Mucosa of gallbladder (tissue), 1 donor: ENCODE results near the gene NDUFS6. TPM values are rescaled to one million over a fixed set of nuclear protein-coding genes. Genes with fewer than 3 reads are reported as not detected.
"Not testable (repeated sequence)": the region's sequence is repeated elsewhere in the genome, so short reads cannot be mapped to it uniquely, and the experiment has no call there.

Source experiments
- DNase-seq: peaks from one replicate; pipeline ENCODE4 v3.0.0-alpha.2; 2020; ENCODE audit warnings: low spot score
- total RNA-seq: library from RNA; stranded (reverse); gene quantifications from one replicate; pipeline ENCODE4 v1.2.1, GENCODE V29; 2021
- donor health status: DM: no; HTN: no; CAD: no.

Gene NDUFS6
- total RNA-seq, 1 donor from 2014 or later, result 33.2 TPM

DNA sequence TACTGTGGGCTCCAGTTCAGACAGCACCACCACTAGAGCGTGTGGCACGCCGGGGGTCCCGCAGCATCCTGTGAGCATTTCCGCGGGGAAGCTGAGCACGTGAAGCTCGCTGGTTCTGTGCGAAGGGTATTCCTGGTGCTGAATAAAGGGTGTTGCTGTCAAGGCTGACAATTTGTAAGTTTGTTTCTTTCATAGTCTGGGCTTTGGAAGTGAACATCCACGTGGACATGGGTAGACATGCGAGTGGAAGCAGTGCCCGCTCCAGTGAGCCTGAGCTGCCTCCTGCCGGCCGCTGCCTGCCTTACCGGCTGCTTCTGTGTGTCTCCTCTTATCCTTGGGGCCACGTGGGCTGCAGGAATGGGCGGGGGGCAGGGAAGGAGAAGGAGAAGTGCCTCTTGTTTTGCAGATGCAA lies 14.7 kb downstream of the NDUFS6 start:
- no peak for DNase-seq

DNA sequence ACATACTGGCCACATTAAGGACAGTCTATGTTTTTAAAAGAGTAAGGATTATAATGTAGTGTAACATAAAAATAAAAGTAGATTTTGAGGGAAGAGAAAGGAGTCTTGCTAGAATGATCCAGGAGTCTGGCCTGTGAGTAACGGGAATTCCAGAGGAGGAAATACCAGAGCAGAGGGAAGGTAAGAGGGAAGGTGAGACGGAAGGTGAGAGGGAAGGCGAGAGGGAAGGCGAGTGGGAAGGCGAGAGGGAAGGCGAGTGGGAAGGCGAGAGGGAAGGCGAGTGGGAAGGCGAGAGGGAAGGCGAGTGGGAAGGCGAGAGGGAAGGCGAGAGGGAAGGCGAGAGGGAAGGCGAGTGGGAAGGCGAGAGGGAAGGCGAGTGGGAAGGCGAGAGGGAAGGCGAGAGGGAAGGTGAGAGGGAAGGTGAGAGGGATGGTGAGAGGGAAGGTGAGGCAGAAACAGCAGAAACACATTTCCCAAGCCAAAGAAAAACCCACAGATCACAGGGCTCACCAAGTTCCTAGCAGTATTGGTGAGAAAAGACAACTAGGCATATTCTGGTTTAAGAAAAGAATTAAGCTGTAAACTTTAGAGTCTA lies 15.4 kb downstream of the NDUFS6 start:
- DNase-seq, result not testable (repeated sequence)

DNA sequence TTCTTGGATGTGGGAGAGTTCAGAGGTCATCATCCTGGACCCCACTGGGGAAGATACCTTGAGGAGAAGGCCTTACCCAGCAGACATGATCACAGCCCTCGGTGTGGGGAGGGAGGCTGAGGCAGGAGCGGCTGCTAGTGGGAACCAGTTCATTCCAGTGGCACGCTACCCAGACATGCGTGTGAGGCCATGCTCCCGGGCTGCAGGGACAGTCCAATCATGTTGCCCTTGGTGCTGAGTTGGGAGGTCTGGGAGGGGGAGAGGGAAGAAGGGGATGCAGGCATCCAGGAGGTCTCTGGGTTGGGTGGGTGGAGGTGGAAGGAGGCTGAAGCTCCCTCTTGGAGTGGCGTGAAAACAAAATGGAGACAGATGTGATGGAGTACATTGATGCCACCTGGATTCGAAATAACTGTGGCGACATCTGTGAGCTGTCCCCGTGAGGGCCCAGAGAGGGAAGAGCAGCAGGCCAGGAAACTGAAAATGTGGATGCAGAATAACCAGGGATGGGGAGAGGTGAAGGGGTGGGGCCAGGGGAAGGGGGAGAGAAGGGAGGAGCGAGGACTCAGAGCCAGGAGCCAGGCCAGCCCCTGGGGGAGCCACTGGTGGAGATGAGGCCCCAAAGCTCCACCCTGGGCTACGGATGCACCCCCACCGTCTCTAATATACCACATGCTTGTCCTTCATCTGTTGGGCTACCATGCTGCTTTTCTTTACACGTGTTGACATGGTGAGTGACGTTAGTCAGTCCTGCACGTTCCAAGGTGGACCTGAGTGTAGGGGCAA lies 16.2 kb downstream of the NDUFS6 start:
- no peak for DNase-seq

DNA sequence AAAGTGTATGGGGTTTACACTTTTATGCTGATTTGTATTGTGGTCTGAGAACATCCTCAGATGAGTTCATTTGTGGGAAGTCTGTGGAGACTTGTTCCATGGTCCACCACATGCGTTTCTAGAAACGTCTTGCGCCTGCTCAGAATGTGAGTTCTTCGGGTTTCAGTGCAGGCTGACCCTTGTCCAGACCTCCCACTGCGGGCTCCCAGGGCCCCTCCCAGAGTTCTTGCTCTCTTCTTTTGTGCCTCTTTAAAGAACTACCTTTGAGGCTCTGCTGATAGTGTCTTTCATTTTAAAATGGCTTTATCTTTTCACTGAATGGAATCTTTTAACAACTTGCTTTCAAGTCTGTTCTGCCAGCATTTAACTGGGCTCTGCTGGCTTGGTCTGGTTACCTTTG lies 17.6 kb downstream of the NDUFS6 start:
- DNase-seq, result no peak

DNA sequence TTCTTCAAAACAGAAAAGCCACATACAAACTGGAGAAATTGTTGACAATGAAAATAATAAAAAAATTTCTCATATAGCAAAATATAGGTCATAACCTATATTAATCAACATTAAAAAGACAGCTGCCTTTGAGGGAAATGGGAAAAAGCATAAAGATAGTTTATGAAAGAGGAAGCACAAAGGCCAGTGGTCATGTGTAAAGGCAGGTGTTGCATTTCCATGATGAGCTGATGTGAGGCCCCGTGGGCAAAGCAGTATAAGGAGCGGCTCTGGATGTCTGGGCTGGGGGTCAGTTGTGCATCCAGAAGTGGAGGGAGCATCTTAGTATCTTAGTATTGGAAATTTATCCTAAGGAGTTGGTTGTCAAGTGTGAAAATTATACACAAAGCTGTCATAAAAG lies 18.3 kb downstream of the NDUFS6 start:
- no peak for DNase-seq

DNA sequence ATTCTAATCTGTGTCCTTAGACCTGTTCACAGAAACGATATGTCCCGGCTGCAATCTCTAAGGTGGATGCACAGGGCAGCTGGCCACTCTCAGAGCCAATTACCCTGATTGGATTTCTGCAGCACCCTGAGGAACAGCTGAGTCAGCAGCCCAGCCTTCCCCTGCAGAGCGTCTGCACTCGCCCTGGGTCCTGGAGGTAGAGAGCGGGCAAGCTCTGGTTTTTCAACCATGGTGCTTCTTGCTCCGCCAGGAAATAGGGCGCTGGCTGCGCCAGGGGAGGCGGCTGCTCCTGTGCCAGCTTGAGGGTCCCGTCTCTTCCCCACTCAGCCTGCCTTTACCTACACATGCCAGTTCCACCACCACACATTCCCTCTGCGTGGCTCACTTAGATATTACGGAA lies 19.2 kb downstream of the NDUFS6 start:
- DNase-seq, result no peak

DNA sequence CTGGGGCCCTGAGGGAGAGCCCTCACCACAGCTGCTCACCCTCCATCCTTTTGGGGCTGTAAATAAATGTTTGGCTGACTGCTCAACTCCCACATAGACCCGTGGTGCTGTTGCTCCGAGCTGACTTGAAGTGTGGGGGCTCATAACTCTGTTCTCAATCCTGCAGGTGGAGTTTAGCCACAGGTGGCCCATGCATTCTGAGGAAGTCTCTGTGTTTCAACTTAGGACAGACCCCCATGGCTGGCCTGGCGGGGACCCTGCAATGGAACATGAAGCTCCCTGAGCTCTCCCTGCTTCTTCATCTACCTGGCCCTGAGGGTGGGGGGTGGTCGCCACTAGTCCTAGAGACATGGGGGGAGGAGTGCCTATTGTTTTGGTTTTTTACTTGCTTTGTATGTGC lies 19.7 kb downstream of the NDUFS6 start:
- DNase-seq, result no peak

DNA sequence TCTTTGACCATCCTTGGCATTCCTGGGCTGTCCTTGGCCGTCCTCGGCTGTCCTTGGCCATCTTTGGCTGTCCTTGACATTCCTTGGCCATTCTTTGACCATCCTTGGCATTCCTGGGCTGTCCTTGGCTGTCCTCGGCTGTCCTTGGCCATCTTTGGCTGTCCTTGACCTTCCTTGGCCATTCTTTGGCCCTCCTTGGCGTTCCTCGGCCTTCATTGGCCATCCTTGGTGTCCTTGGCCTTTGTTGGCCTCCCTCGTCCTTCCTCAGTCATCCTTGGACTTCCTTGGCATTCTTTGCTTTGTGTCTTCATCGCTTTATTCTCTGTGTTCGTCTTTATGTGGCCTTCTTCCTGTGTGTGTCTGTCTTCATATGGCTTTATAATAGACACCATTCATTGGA lies 20.7 kb downstream of the NDUFS6 start:
- DNase-seq, result no peak

DNA sequence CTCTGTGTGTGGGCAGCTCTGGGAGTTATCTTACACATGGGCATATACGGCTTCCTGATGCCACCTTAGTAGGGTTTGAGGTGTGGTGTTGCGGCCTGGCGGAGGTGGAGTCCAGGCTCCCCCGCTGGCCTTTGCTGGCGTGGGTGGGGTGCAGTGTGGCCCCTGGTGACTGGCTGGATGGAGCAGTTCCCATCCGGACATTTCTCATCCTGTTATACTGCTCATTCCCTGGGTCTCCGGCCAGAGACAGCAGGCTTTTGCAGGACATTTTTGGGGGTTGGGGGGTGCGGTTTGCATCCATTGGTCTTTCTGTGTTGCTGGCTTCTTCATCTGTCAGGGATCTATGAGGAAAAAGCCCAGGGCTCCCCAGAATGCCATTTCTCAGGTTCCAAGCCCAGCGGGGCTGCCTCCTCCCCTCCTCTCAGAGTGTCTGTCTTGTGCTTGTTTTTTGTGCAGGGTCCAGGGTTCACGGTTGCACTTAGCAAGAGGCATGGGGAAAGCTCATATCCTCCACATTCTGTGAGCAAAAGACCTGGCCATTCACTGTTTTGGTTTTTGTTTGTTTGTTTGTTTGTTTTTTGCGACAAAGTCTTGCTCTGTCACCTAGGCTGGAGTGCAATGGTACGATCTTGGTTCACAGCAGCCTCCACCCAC lies 22.3 kb downstream of the NDUFS6 start:
- DNase-seq, result no peak

DNA sequence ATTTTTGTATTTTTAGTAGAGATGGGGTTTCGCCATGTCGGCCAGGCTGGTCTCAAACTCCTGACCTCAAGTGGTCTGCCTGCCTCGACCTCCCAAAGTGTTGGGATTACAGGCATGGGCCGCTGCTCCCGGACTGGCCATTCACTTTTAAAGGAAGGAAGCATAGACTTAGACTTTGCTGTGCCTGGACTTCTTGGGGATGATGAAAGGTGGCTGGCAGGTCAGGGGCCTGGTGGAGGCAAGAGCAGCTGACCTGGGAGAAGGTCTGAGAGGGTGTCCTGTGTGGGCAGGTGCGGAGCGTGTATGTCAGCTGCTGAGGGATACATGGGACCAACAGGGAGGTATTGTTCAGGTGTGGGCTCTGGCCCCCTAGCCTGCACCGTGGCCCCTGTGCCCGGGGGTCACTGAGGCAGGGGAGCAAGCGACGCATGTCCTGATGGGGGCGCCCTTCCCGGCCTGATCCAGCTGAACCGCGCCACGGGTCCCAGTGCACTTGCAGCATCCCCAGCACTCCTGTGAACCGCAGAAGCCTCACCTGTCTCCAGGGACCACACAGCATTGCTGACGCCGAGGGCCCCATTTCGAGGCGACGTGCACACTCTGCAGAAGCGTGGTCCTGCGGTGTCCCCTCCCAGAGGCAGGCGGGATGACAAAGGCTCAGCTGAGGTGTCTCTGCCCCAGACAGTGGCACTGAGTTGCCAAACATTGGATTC lies 23.1 kb downstream of the NDUFS6 start:
- DNase-seq, result no peak

DNA sequence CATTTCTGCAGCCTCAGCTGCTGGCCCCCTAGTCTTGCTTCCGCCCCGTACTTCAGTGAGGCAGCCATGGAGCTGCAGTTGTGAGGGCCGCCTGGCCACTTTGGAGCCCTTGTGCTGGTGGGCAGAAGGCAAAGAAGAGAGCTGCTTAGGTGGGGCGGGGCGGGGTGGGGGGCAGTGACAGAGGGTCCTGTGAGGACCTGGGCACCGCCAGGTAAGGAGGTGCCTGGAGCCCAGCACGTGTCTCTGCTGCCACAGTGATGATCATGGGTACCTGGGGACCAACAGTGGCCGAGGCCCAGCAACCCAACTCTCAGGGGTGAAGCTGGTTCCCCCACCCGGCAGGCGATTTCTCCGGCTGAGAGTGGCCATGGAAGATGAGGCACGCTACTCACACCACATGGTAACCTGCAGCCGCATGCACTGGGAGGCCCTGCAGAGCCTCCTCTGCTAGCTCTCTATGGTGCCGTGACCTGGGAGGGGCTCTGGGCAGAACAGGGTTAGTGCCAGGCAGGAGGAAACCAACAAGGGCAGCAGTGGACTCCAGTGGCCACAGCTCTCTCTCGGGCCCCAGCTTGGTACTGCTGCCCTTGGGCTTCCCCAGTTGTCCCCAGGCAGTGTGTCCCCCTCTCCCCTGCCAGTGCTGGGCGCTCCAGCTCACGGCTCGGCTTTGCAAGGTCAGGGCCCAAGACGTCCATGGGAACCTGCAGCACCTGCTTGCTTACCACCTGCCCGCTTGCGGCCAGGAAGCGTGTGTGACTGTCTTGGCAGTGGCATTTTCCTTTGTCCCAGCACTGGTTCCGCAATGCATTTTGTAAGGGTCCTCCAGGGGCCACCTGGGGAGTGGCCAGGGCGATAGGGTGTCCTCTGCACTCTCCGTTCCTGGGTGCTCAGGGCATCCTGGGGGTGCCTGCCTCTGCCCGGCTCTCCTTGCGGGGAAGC lies 24.0 kb downstream of the NDUFS6 start:
- DNase-seq, result no peak

DNA sequence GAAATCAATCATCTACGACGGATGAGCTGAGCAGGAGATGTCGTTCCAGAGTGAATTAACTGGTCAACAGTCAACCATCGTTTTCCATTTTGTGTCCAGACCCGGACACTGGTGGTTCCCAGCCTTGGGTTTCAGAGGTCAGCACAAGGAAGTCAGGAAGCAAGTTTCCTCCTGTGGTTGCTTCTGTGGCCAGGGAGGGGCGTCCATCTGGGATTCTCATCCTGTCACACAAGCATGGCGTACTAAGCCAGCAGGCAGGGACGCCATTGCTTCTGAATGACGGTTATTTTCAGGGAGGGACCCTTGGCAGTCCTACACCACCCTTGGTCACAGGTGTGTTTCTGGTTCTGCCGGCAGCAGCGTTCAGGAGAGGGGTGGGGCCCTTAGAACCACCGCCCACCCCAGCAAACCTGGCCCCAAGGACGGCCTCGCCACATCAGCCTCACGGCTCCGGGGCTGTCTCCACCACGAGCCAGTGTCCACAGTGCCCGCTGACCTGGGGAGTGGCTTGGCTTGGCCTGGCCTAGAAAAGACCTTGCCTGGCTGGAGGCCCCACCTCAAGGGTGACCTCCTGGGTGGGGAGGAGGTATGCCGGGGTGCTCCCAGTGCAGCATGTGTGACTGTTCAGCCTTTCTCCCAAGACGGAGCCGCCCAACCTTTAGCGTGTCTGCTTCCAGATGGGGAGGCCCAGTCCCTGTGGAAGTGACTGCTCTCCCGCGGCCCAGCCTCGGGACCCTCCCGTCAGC lies 25.2 kb downstream of the NDUFS6 start:
- no peak for DNase-seq

DNA sequence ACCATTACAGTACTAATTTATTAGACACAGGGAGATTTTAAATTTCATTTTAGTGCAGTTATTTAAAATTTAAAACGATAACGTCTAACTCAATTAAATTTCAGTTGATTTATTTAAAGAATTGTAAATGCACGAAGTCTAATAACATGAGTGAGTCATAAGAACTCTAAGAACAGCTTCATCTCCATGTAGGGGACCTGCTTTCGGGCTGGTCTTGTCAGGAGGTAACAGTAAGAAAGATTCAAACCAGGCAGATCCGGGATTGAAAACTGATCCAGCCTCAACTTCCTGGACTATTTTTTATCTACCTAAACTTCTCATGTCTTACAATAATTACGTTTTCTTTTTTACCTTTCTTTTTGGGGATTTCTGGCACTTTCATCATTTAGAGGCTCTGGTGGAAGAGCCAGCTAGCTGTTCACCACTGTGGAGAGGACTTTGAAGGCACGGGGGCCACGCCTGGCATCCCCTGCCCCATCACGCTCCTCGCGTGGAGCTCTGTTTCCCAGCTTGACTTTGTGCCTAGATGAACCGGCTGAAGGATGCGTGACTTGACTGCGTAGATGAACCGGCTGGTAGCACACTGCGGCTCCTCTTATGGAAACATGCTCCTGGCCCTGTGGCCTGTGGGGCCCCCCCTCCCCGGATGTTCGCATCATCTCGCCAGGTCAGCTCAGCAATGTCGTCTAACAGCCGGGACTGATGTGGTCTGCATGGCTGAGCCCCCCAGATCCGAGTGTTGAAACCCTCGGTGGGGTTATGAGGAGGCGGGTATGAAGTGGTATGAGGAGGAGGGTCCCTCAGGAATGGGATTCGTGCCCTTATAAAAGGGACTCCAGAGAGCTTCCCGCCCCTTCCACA lies 26.0 kb downstream of the NDUFS6 start:
- no peak for DNase-seq

DNA sequence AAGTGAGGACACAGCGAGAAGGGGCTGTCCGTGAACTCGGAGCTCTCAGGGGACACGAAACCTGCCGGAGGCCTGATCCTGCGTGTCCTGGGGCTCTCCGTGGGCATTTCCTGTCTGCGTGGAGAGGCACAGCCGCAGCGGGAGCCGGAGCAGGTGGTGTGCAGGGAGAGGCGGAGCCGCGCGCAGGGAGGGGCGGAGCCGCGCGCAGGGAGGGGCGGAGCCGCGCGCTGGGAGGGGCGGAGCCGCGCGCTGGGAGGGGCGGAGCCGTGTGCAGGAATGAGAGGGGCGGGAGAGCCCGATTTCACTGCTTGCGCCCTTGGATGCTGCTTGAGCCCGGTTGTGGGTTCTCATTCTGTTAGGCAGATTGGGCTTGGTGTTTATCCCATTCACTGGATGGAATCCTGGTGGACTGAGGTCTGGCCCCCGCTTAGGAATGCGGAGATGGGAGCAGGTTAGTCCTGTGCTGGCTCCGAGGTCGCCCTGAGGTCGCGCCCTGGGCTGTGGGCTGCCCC lies 26.7 kb downstream of the NDUFS6 start:
- no peak for DNase-seq

DNA sequence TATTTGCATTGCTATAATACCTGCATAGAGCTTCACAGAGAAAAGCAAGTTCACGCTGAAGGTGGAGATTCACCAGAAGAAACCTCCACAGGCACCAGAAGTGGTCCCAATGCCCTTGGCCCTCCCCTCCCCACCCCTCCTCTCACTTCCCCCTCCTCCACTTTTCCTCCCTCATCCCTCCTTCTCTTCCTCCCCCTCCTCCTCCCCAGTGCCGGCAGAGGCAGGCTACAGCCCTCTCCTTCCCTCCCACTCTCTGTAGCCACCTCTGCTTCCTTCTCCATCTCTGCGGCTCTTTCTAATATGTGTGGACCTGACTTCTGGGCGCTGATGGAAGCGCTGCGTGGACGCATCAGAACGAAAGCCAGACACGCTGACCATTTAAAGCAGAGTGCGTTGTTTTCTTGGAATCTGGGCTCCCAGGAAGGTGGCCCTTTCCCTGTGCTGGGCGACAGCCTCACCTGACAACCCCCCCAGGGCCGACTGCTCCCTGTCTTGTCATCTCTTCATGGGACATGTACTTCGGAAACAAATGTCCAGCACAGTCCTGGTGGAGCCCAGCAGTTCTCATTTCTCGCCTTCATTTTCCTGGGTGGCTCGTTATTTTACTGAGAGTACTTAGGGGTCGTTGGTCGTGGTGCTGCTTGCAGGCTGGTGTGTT lies 29.5 kb downstream of the NDUFS6 start:
- DNase-seq, result no peak

DNA sequence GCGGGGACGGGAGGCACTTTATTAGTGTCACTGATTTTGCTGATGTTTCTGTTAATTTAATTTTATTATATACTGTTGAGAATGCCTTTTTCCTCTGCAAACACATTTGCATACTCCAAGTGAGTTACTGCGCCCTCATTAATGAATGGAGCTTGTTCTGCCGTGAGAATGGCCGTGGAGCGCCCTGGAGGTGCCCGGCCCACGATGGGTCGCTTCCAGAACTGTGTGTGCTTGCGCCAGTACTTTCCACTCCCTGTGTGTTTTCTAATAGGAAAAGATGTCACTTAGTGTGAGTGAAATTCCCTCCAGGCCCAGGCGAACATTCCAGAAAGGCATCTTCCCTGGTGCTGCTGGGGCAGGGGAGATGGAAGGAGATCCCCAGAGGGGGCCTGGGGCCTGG lies 30.1 kb downstream of the NDUFS6 start:
- DNase-seq, result no peak

DNA sequence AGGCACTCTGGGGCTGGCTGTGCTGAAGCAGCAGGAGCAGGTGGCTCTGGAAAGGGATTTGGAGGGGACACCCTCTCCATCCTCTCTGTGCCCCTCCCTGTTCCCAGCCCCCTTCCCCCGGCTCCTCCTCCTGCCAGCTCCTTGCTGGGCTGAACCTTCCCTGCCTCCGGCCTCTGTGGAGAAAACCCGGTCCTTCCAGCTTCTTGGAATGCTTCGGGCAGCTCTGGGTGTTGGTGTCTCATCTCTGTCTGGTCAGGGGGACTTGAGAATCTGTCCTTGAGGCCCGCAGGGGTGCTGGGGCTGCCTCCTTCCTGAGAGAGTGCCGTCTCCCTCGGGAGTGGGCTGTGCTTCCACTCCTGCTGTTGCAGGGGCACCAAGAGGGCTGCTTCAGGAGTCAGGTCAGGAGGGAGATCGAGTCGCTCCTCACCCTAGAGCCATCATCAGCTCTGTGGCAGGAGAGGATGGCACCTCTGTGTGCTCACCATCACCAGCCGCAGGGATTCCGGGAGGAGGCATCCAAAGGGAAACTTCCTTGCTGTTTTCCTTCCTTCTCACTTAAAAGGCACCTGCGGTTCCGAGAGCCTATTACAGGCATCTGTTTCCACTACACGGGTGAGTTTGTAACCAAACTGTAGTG lies 30.6 kb downstream of the NDUFS6 start:
- no peak for DNase-seq

DNA sequence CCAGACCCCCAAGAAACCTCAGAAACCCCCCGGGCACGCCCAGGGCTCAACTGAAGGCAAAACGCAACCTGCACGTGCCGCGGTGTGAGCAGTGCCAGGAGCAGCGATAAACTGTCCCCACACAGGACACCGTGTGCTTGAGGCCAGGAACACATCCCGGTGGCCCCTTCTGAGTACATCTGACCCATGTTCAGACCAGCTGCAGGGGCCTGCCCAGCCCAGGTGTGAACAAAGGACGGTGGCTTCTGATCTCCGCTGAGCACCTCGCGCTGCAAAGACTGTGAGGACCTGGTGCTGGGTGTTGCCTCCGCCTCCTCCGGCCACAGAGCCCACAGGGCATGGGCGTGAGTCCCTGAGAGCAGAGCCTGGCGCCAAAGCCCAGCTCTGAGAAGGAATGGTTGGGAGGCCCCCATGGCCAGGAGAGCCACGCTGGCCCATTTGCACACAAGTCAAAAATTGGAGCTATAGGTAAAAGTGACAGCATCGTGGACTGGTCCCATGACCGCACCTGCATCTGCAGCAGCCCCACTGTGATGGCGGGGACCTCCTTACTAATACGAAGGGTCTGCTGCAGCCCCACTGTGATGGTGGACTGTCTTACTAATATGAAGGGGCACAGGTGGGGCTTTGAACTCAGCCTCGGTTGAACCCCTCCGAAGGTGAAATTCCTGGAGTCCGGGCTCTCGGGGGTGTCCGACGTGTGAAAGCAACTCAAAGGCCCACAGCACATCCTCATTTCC lies 31.5 kb downstream of the NDUFS6 start:
- no peak for DNase-seq
